ENCODE results near the gene ZBTB3. TPM values are rescaled to one million over a fixed set of nuclear protein-coding genes. Genes with fewer than 3 reads are reported as not detected.

ZBTB3 gene
- total and polyA plus RNA-seq, 9 of the 15 experiments (the other 6 are each of a cell fraction or from before 2014, with no cell fraction given): 1.9 to 10.0 (median 4.9) TPM

GRCh38 chr11:62709247-62710000 is 44.5 kb downstream of the ZBTB3 start (continued):
- peak; percentile 70 for TF ChIP-seq POLR2G (IDR thresholded peaks at IDR 0.05; ENCODE audit: low read depth, low read length)
- TF ChIP-seq, protein P1, sequence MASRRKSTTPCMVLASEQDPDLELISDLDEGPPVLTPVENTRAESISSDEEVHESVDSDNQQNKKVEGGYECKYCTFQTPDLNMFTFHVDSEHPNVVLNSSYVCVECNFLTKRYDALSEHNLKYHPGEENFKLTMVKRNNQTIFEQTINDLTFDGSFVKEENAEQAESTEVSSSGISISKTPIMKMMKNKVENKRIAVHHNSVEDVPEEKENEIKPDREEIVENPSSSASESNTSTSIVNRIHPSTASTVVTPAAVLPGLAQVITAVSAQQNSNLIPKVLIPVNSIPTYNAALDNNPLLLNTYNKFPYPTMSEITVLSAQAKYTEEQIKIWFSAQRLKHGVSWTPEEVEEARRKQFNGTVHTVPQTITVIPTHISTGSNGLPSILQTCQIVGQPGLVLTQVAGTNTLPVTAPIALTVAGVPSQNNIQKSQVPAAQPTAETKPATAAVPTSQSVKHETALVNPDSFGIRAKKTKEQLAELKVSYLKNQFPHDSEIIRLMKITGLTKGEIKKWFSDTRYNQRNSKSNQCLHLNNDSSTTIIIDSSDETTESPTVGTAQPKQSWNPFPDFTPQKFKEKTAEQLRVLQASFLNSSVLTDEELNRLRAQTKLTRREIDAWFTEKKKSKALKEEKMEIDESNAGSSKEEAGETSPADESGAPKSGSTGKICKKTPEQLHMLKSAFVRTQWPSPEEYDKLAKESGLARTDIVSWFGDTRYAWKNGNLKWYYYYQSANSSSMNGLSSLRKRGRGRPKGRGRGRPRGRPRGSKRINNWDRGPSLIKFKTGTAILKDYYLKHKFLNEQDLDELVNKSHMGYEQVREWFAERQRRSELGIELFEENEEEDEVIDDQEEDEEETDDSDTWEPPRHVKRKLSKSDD (conservative IDR thresholded peaks at IDR 0.05; ENCODE audit: low read length): peak; percentile 61
- no peak for TF ChIP-seq HDAC2 (IDR thresholded peaks at IDR 0.05)
- TF ChIP-seq POLR2H (tag; IDR thresholded peaks at IDR 0.05; ENCODE audit: low read depth): no peak
- TF ChIP-seq PTTG1 (tag; IDR thresholded peaks at IDR 0.05; ENCODE audit: low read depth): no peak
- peak in 1 of 2 experiments; percentile 90; a peak in 2 of 4 replicates for TF ChIP-seq MLLT1 (IDR thresholded peaks at IDR 0.05)
- no peak for TF ChIP-seq ZNF785 (CRISPR knock-in tag; IDR thresholded peaks at IDR 0.05)
- TF ChIP-seq, protein P2, sequence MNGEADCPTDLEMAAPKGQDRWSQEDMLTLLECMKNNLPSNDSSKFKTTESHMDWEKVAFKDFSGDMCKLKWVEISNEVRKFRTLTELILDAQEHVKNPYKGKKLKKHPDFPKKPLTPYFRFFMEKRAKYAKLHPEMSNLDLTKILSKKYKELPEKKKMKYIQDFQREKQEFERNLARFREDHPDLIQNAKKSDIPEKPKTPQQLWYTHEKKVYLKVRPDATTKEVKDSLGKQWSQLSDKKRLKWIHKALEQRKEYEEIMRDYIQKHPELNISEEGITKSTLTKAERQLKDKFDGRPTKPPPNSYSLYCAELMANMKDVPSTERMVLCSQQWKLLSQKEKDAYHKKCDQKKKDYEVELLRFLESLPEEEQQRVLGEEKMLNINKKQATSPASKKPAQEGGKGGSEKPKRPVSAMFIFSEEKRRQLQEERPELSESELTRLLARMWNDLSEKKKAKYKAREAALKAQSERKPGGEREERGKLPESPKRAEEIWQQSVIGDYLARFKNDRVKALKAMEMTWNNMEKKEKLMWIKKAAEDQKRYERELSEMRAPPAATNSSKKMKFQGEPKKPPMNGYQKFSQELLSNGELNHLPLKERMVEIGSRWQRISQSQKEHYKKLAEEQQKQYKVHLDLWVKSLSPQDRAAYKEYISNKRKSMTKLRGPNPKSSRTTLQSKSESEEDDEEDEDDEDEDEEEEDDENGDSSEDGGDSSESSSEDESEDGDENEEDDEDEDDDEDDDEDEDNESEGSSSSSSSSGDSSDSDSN (IDR thresholded peaks at IDR 0.05; ENCODE audit: borderline replicate concordance in 1 of 2, low read depth in 2 of 2, low read length in 2 of 2): no peak
- no peak for TF ChIP-seq HMG20B (CRISPR knock-in tag; IDR thresholded peaks at IDR 0.05)
- no peak for TF ChIP-seq CBX5 (IDR thresholded peaks at IDR 0.05; ENCODE audit: borderline replicate concordance, low read depth)
- TF ChIP-seq ZNF174 (CRISPR knock-in tag; IDR thresholded peaks at IDR 0.05): no peak
- no peak for TF ChIP-seq NFIX (CRISPR knock-in tag; IDR thresholded peaks at IDR 0.05; ENCODE audit: low read depth)
- TF ChIP-seq ETV6 (IDR thresholded peaks at IDR 0.05; ENCODE audit: borderline replicate concordance in 1 of 2, low read depth in 2 of 2, low read length in 1 of 2): no peak
- TF ChIP-seq ETV6 (CRISPR knock-in tag; IDR thresholded peaks at IDR 0.05; ENCODE audit: borderline replicate concordance): no peak
- TF ChIP-seq ZNF324 (CRISPR knock-in tag; IDR thresholded peaks at IDR 0.05): no peak
- no peak for TF ChIP-seq ELF2 (CRISPR knock-in tag; IDR thresholded peaks at IDR 0.05)
- TF ChIP-seq SFPQ (IDR thresholded peaks at IDR 0.05; ENCODE audit: low read depth, low read length): no peak
- peak; percentile 61 for TF ChIP-seq NR2C1 (IDR thresholded peaks at IDR 0.05)
- TF ChIP-seq NR2C1 (tag; IDR thresholded peaks at IDR 0.05): no peak
- TF ChIP-seq CREM (IDR thresholded peaks at IDR 0.05; ENCODE audit: low read depth): no peak
- TF ChIP-seq ZNF408 (CRISPR knock-in tag; IDR thresholded peaks at IDR 0.05; ENCODE audit: low read depth): no peak

Data from K562 (cell line).